Smooth muscle cell (in vitro differentiated cells): Measurements from ENCODE around the gene PRELP. TPM values are rescaled to one million over a fixed set of nuclear protein-coding genes. Genes with fewer than 3 reads are reported as not detected.
A peak's percentile ranks its signal among the peaks of the same experiment; 100 is the strongest.

Experiments used
- DNase-seq: peaks from one replicate; lab custom pipeline; 2025; ENCODE audit not compliant: unreplicated experiment; lab: John Stamatoyannopoulos, UW
- H2AFZ ChIP-seq: fragments of 200-600 bp; sonication (generic); 2 replicates; pipeline ENCODE4 v1.6.0; 2016; ENCODE audit warnings: antibody characterized with exemption, low read depth, mild to moderate bottlenecking
- H3F3A ChIP-seq: fragments of 200-600 bp; sonication (generic); 2 replicates; pipeline ENCODE4 v1.6.0; 2017; ENCODE audit warnings: antibody characterized with exemption, low read depth
- H3K27ac ChIP-seq: fragments of 200-600 bp; sonication (generic); 2 replicates; pipeline ENCODE4 v1.5.1; 2016; ENCODE audit warnings: low read depth, mild to moderate bottlenecking
- H3K27me3 ChIP-seq: fragments of 200-600 bp; sonication (generic); 2 replicates; pipeline ENCODE4 v1.6.1; 2016; ENCODE audit warnings: low read depth, mild to moderate bottlenecking
- H3K36me3 ChIP-seq: fragments of 200-600 bp; sonication (generic); 2 replicates; pipeline ENCODE4 v1.5.1; 2016; ENCODE audit warnings: low read depth
- H3K4me1 ChIP-seq: fragments of 200-600 bp; sonication (generic); 2 replicates; pipeline ENCODE4 v1.5.1; 2016; ENCODE audit warnings: low read depth
- H3K4me2 ChIP-seq: fragments of 200-600 bp; sonication (generic); 2 replicates; pipeline ENCODE4 v1.6.0; 2016; ENCODE audit warnings: mild to moderate bottlenecking
- H3K4me3 ChIP-seq: fragments of 200-600 bp; sonication (generic); 2 replicates; pipeline ENCODE4 v1.5.1; 2016; ENCODE audit warnings: mild to moderate bottlenecking
- H3K79me2 ChIP-seq: fragments of 200-600 bp; sonication (generic); 2 replicates; pipeline ENCODE4 v1.6.0; 2016; ENCODE audit warnings: low read depth, mild to moderate bottlenecking
- H3K9ac ChIP-seq: fragments of 200-600 bp; sonication (generic); 2 replicates; pipeline ENCODE4 v1.6.0; 2016; ENCODE audit warnings: low read depth
- H3K9me3 ChIP-seq: fragments of 200-600 bp; sonication (generic); replicated peaks from 2 replicates; pipeline ENCODE4 v1.5.1; 2016; ENCODE audit warnings: low read depth
- H4K20me1 ChIP-seq: fragments of 200-600 bp; sonication (generic); 2 replicates; pipeline ENCODE4 v1.6.0; 2016; ENCODE audit warnings: low read depth
- CTCF ChIP-seq: fragments of 200-600 bp; sonication (generic); IDR thresholded peaks from 2 replicates; pipeline ENCODE4 v1.5.1; 2017; ENCODE audit warnings: borderline replicate concordance, mild to moderate bottlenecking, antibody characterized with exemption; ENCODE audit not compliant: insufficient read depth, poor library complexity, severe bottlenecking
- WGBS: methylation state at CpG from one replicate; pipeline ENCODE4 v1.1.7; 2016; ENCODE audit warnings: low lambda C conversion rate; 5-methylcytosine and 5-hydroxymethylcytosine counted together
- polyA plus RNA-seq: library from polyadenylated mRNA; unstranded; fragments of >200 nt; fragmentation: Nextera tagmentation; extraction: Ambion mirVana; gene quantifications from 2 replicates; pipeline ENCODE4 v1.2.1, GENCODE V29; 2016
- total RNA-seq: library from RNA; depleted of rRNA; stranded (reverse); fragments of >200 nt; gene quantifications from 2 replicates; pipeline ENCODE4 v1.2.3, GENCODE V29; 2014

Gene PRELP
- total and polyA plus RNA-seq, 2 experiments from 2014 or later: 0.04 to 2.1 TPM

- Histone ChIP-seq H3K4me3 (no peak overlapping the region), H3K9me3 (no peaks in the 10 kb centered on the region), H3K4me2 (no peak overlapping the region), H3K79me2 (no peaks in the 10 kb centered on the region), H4K20me1 (no peaks in the 10 kb centered on the region), H3F3A (peaks cover 2% of the 10 kb centered on the region), H3K9ac (no peak overlapping the region), H2AFZ (no peak overlapping the region), H3K36me3 (no peaks in the 10 kb centered on the region), H3K27ac (no peak overlapping the region), H3K4me1 (peaks cover 29% of the 10 kb centered on the region), H3K27me3 (no peaks in the 10 kb centered on the region)
- 85% methylated on average over 7 of the region's 7 CpGs for WGBS
- TF ChIP-seq CTCF: no peak
- no peak for DNase-seq
Measured at GRCh38 chr1:203518541-203518940, 42.9 kb downstream of the PRELP start.

- no peak for DNase-seq
- WGBS: 40% methylated on average over 10 of the region's 10 CpGs
- no peaks in the 10 kb centered on the region for H4K20me1 ChIP-seq
- H3K79me2 ChIP-seq: no peaks in the 10 kb centered on the region
- H3K27me3 ChIP-seq: no peaks in the 10 kb centered on the region
- no peaks in the 10 kb centered on the region for H3F3A ChIP-seq
- H3K9ac ChIP-seq: peak overlapping the region; percentile 35
- TF ChIP-seq CTCF: no peak
- H2AFZ ChIP-seq: no peak overlapping the region
- no peaks in the 10 kb centered on the region for H3K36me3 ChIP-seq
- peaks cover 22% of the 10 kb centered on the region for H3K4me1 ChIP-seq
- H3K9me3 ChIP-seq: no peaks in the 10 kb centered on the region
- no peak overlapping the region for H3K4me3 ChIP-seq
- peak overlapping the region; percentile 64 for H3K27ac ChIP-seq
- no peak overlapping the region for H3K4me2 ChIP-seq
Measured at GRCh38 chr1:203519053-203519840, 43.6 kb downstream of the PRELP start.

GRCh38 chr1:203519896-203520295, 44.3 kb downstream of the PRELP start:
- H2AFZ ChIP-seq: no peak overlapping the region
- peaks cover 18% of the 10 kb centered on the region for H3K4me1 ChIP-seq
- DNase-seq: no peak
- no peak overlapping the region for H3K4me2 ChIP-seq
- H3K9me3 ChIP-seq: no peaks in the 10 kb centered on the region
- peak overlapping the region; percentile 64 for H3K27ac ChIP-seq
- H4K20me1 ChIP-seq: no peaks in the 10 kb centered on the region
- H3K36me3 ChIP-seq: no peaks in the 10 kb centered on the region
- H3K79me2 ChIP-seq: no peaks in the 10 kb centered on the region
- H3K4me3 ChIP-seq: no peak overlapping the region
- H3K27me3 ChIP-seq: no peaks in the 10 kb centered on the region
- H3K9ac ChIP-seq: peak overlapping the region; percentile 30
- WGBS: 84% methylated on average over 6 of the region's 6 CpGs
- TF ChIP-seq CTCF: no peak
- H3F3A ChIP-seq: no peaks in the 10 kb centered on the region

GRCh38 chr1:203520315-203520714, 44.7 kb downstream of the PRELP start:
- no peaks in the 10 kb centered on the region for H3F3A ChIP-seq
- H3K4me3 ChIP-seq: no peak overlapping the region
- no peak overlapping the region for H2AFZ ChIP-seq
- no peak overlapping the region for H3K4me2 ChIP-seq
- H3K9me3 ChIP-seq: no peaks in the 10 kb centered on the region
- no peaks in the 10 kb centered on the region for H3K79me2 ChIP-seq
- DNase-seq: no peak
- H3K9ac ChIP-seq: peak overlapping the region; percentile 58
- WGBS: 48% methylated on average over 5 of the region's 5 CpGs
- peak overlapping the region; percentile 64 for H3K27ac ChIP-seq
- TF ChIP-seq CTCF: no peak
- peaks cover 18% of the 10 kb centered on the region for H3K4me1 ChIP-seq
- H3K36me3 ChIP-seq: no peaks in the 10 kb centered on the region
- H4K20me1 ChIP-seq: no peaks in the 10 kb centered on the region
- H3K27me3 ChIP-seq: no peaks in the 10 kb centered on the region
